Fibroblast of skin of abdomen (primary cell): Measurements from ENCODE around the gene NT5E.
"Not testable (repeated sequence)": the region's sequence is repeated elsewhere in the genome, so short reads cannot be mapped to it uniquely, and the experiment has no call there.

Source experiments
- DNase-seq: peaks from one replicate; pipeline ENCODE4 v3.0.0-alpha.2; 2013

NT5E gene

GRCh38 chr6:85494547-85495536 is 45.0 kb downstream of the NT5E start:
- no peak for DNase-seq

GRCh38 chr6:85496009-85496579 is 46.2 kb downstream of the NT5E start:
- DNase-seq = no peak

GRCh38 chr6:85496856-85497255 is 47.0 kb downstream of the NT5E start:
- no peak for DNase-seq

GRCh38 chr6:85498596-85499258 is 48.8 kb downstream of the NT5E start:
- DNase-seq = no peak

GRCh38 chr6:85506441-85507093 is 56.7 kb downstream of the NT5E start:
- no peak for DNase-seq

- DNase-seq = peak; percentile 16
These were observed 66.3 kb downstream of the NT5E start for GRCh38 chr6:85516168-85516567.

GRCh38 chr6:85524281-85524680 is 74.4 kb downstream of the NT5E start:
- not testable (repeated sequence) for DNase-seq

GRCh38 chr6:85537055-85537494 is 87.2 kb downstream of the NT5E start:
- peak; percentile 1 for DNase-seq

GRCh38 chr6:85544776-85545175 is 94.9 kb downstream of the NT5E start:
- DNase-seq = peak; percentile 57
